ENCODE measurements around the gene SCRT2. TPM values are rescaled to one million over a fixed set of nuclear protein-coding genes. Genes with fewer than 3 reads are reported as not detected.

SCRT2 gene
- total and polyA plus RNA-seq, 2 donors from 2014 or later: not detected

DNA sequence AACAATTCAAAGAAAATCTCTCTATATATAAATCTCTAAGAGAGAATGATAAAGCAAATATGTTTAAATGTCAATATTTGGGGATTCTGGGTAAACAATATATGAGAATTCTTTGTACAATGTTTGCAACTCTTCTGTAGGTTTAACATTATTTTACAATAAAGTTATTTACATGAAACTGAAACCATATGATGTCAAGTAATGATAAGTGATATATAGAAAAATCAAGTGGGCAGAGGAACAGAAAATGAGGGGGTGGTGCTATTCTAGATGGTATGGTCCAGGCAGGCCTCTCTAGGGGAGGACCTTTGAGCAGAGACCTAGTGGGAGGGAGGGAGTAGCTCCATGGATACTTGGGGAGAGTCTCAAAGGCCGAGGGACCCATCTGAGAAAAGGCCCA lies 16.4 kb upstream of the SCRT2 start:
- Histone ChIP-seq H3K36me3 (ENCODE audit: control insufficient read depth in 2 of 3, insufficient read depth in 3 of 3, low read length in 3 of 3) (no peaks in the 10 kb centered on the region), H3K4me1 (ENCODE audit: control insufficient read depth in 2 of 3, insufficient read depth in 2 of 3, low read depth in 1 of 3, low read length in 3 of 3) (no peaks in the 10 kb centered on the region), H3K27me3 (ENCODE audit: control insufficient read depth, insufficient read depth, low read length) (no peaks in the 10 kb centered on the region), H3K4me3 (ENCODE audit: low read length in 3 of 3) (no peak overlapping the region), H3K9me3 (ENCODE audit: control insufficient read depth in 2 of 3, insufficient read depth in 1 of 3, low read length in 3 of 3) (no peaks in the 10 kb centered on the region), H3K27ac (ENCODE audit: low read depth in 2 of 2, low read length in 2 of 2) (no peak overlapping the region), H3K9ac (ENCODE audit: low read length in 3 of 3) (no peak overlapping the region)
- FAIRE-seq: no peak
- intact Hi-C loops (cut with DNase I): no loop called here
- TF ChIP-seq, protein P1, sequence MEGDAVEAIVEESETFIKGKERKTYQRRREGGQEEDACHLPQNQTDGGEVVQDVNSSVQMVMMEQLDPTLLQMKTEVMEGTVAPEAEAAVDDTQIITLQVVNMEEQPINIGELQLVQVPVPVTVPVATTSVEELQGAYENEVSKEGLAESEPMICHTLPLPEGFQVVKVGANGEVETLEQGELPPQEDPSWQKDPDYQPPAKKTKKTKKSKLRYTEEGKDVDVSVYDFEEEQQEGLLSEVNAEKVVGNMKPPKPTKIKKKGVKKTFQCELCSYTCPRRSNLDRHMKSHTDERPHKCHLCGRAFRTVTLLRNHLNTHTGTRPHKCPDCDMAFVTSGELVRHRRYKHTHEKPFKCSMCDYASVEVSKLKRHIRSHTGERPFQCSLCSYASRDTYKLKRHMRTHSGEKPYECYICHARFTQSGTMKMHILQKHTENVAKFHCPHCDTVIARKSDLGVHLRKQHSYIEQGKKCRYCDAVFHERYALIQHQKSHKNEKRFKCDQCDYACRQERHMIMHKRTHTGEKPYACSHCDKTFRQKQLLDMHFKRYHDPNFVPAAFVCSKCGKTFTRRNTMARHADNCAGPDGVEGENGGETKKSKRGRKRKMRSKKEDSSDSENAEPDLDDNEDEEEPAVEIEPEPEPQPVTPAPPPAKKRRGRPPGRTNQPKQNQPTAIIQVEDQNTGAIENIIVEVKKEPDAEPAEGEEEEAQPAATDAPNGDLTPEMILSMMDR (IDR thresholded peaks at IDR 0.05; ENCODE audit: borderline replicate concordance, extremely low read depth, insufficient read depth): no peak
- no peak for DNase-seq

DNA sequence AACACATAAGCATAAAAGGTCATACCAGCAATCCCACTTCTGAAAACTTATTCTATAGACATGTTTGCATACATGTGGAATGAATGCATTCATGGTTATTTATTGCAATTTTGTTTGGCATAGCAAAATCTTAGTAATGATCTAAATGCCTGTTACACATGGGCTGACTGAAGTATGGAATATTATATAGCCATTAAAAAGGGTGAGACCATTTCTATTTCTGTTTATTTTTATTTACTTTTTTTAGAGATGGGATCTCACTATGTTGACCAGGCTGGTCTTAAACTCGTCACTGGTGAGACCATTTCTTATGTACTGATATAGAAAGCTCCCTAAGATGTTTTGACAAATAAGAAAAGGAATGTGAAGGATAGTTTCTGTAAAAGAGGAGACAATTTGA lies 14.3 kb upstream of the SCRT2 start:
- no peaks in the 10 kb centered on the region for H3K4me1 ChIP-seq (ENCODE audit: control insufficient read depth in 2 of 3, insufficient read depth in 2 of 3, low read depth in 1 of 3, low read length in 3 of 3)
- TF ChIP-seq, protein P1 (IDR thresholded peaks at IDR 0.05; ENCODE audit: borderline replicate concordance, extremely low read depth, insufficient read depth): no peak
- no peaks in the 10 kb centered on the region for H3K9me3 ChIP-seq (ENCODE audit: control insufficient read depth in 2 of 3, insufficient read depth in 1 of 3, low read length in 3 of 3)
- DNase-seq (no peak), FAIRE-seq (no peak)
- H3K36me3 ChIP-seq (ENCODE audit: control insufficient read depth in 2 of 3, insufficient read depth in 3 of 3, low read length in 3 of 3): no peaks in the 10 kb centered on the region
- H3K27ac ChIP-seq (ENCODE audit: low read depth in 2 of 2, low read length in 2 of 2): no peak overlapping the region
- no peaks in the 10 kb centered on the region for H3K27me3 ChIP-seq (ENCODE audit: control insufficient read depth, insufficient read depth, low read length)
- H3K4me3 ChIP-seq (ENCODE audit: low read length in 3 of 3): no peak overlapping the region
- H3K9ac ChIP-seq (ENCODE audit: low read length in 3 of 3): no peak overlapping the region
- intact Hi-C loops (cut with DNase I): no loop called here

DNA sequence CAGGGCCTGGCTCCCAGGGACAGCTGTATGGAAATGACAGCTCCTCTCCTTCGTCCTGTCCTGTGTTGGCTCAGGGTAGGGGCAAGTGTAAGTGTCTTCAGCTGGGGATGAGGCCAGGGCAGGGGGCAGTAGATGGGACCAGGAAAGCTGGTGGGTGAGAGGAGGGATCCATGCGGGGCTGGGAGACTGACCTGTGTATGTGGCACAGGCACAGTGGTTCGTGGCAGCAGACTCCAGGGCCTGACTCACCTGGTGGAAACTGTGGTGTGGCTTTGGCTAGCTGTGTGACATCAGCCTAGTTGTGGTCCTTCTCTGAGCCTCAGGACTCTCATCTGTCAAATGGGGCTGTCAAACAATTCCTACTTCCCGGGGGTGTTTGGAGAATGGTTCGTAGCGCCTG lies 13.7 kb upstream of the SCRT2 start:
- DNase-seq: peak in 1 of 5 donors; percentile 41
- Histone ChIP-seq H3K36me3 (ENCODE audit: control insufficient read depth in 2 of 3, insufficient read depth in 3 of 3, low read length in 3 of 3) (no peaks in the 10 kb centered on the region), H3K9ac (ENCODE audit: low read length in 3 of 3) (no peak overlapping the region), H3K9me3 (ENCODE audit: control insufficient read depth in 2 of 3, insufficient read depth in 1 of 3, low read length in 3 of 3) (no peaks in the 10 kb centered on the region), H3K27ac (ENCODE audit: low read depth in 2 of 2, low read length in 2 of 2) (no peak overlapping the region), H3K4me3 (ENCODE audit: low read length in 3 of 3) (no peak overlapping the region), H3K4me1 (ENCODE audit: control insufficient read depth in 2 of 3, insufficient read depth in 2 of 3, low read depth in 1 of 3, low read length in 3 of 3) (no peaks in the 10 kb centered on the region), H3K27me3 (ENCODE audit: control insufficient read depth, insufficient read depth, low read length) (no peaks in the 10 kb centered on the region)
- intact Hi-C loops (cut with DNase I): no loop called here
- FAIRE-seq: no peak
- TF ChIP-seq, protein P1 (IDR thresholded peaks at IDR 0.05; ENCODE audit: borderline replicate concordance, extremely low read depth, insufficient read depth): no peak

DNA sequence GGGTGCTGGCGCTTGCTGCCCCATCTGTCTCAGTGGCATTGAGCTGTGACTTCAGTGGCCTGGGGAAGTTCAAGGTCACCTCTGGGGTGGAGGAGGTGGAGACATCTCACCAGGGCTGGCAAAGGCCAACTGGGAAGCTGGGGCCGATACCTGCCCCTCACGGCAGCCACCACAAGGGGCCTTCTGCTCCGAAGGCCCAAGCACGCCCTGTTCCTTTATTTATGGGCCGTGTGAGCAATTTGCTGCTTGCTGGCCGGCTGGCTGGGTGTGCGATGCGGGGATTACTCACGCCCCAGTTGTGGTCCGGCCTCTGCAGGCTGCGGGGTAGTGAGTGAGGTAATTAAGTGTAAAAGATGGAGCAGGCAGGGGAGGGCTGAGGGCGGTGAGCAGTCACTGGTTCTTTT lies 13.2 kb upstream of the SCRT2 start:
- no peak for FAIRE-seq
- H3K9me3 ChIP-seq (ENCODE audit: control insufficient read depth in 2 of 3, insufficient read depth in 1 of 3, low read length in 3 of 3): no peaks in the 10 kb centered on the region
- DNase-seq: peak in 4 of 5 donors; percentile 35 to 61 (median 56)

More for the DNA sequence above, 13.2 kb upstream of the SCRT2 start:
- Histone ChIP-seq H3K27ac (ENCODE audit: low read depth in 2 of 2, low read length in 2 of 2) (no peak overlapping the region), H3K4me1 (ENCODE audit: control insufficient read depth in 2 of 3, insufficient read depth in 2 of 3, low read depth in 1 of 3, low read length in 3 of 3) (no peaks in the 10 kb centered on the region), H3K27me3 (ENCODE audit: control insufficient read depth, insufficient read depth, low read length) (no peaks in the 10 kb centered on the region), H3K36me3 (ENCODE audit: control insufficient read depth in 2 of 3, insufficient read depth in 3 of 3, low read length in 3 of 3) (no peaks in the 10 kb centered on the region), H3K9ac (ENCODE audit: low read length in 3 of 3) (no peak overlapping the region), H3K4me3 (ENCODE audit: low read length in 3 of 3) (no peak overlapping the region)
- intact Hi-C loops (cut with DNase I): no loop called here
- TF ChIP-seq, protein P1 (IDR thresholded peaks at IDR 0.05; ENCODE audit: borderline replicate concordance, extremely low read depth, insufficient read depth): no peak
